ENCODE results near the gene NR6A1.
A peak's percentile ranks its signal among the peaks of the same experiment; 100 is the strongest.

Gene NR6A1

GRCh38 chr9:124771021-124771866 lies at the start of gene NR6A1:
TSS of gene NR6A1 (minus strand) at chr9:124771311.
- DNase-seq = peak; percentile 82

GRCh38 chr9:124818431-124819281 lies 47.5 kb upstream of the NR6A1 start:
- no peak for DNase-seq

- no peak for DNase-seq
These were observed 44.5 kb upstream of the NR6A1 start for GRCh38 chr9:124815601-124816000.

- no peak for DNase-seq
These were observed 43.0 kb upstream of the NR6A1 start for GRCh38 chr9:124814164-124814535.

- no peak for DNase-seq
These were observed 42.5 kb upstream of the NR6A1 start for GRCh38 chr9:124813501-124814163.

- DNase-seq = no peak
These were observed 41.9 kb upstream of the NR6A1 start for GRCh38 chr9:124813041-124813440.

- DNase-seq = no peak
These were observed 41.3 kb upstream of the NR6A1 start for GRCh38 chr9:124812441-124812876.

- DNase-seq = no peak
These were observed 39.7 kb upstream of the NR6A1 start for GRCh38 chr9:124810663-124811355.

GRCh38 chr9:124809741-124810500 lies 38.8 kb upstream of the NR6A1 start:
- DNase-seq = no peak

- DNase-seq = no peak
These were observed 38.1 kb upstream of the NR6A1 start for GRCh38 chr9:124809211-124809610.

- DNase-seq = no peak
These were observed 37.3 kb upstream of the NR6A1 start for GRCh38 chr9:124808246-124808956.

- DNase-seq = no peak
These were observed 34.1 kb upstream of the NR6A1 start for GRCh38 chr9:124805186-124805585.

GRCh38 chr9:124803911-124804310 lies 32.8 kb upstream of the NR6A1 start:
- DNase-seq = no peak

GRCh38 chr9:124802426-124802825 lies 31.3 kb upstream of the NR6A1 start:
- DNase-seq = no peak

GRCh38 chr9:124801356-124801755 lies 30.2 kb upstream of the NR6A1 start:
- no peak for DNase-seq

GRCh38 chr9:124800306-124801259 lies 29.5 kb upstream of the NR6A1 start:
- DNase-seq = peak; percentile 41

GRCh38 chr9:124799274-124800006 lies 28.3 kb upstream of the NR6A1 start:
- no peak for DNase-seq

- DNase-seq = no peak
These were observed 26.4 kb upstream of the NR6A1 start for GRCh38 chr9:124797343-124798103.

All from NCI-H1694 (cell line).